ENCODE measurements around the gene COQ6.

The COQ6 gene

DNA sequence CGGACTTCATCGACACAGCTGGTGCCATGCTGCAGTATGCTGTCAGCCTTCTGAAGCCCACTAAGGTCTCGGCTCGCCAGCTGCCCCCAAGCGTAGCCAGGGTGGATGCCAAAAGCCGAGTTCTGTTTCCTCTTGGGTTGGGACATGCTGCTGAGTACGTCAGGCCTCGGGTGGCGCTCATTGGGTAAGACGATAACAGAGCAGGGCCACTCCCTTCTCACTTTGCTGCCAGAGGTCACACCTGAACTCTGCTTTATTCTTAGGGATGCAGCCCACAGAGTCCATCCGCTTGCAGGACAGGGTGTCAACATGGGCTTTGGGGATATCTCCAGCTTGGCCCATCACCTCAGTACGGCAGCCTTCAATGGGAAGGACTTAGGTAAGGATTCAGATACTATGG is 11.1 kb downstream of the COQ6 start:
- H3K4me3 ChIP-seq (ENCODE audit: low read depth, low read length), result no peak overlapping the region
- TF ChIP-seq MYC (IDR thresholded peaks at IDR 0.05; ENCODE audit: low read depth, low read length) (no peak), POLR2A (IDR thresholded peaks at IDR 0.05; ENCODE audit: extremely low read depth, insufficient read length) (no peak), CTCF (IDR thresholded peaks at IDR 0.05; ENCODE audit: low read depth, low read length) (no peak)

DNA sequence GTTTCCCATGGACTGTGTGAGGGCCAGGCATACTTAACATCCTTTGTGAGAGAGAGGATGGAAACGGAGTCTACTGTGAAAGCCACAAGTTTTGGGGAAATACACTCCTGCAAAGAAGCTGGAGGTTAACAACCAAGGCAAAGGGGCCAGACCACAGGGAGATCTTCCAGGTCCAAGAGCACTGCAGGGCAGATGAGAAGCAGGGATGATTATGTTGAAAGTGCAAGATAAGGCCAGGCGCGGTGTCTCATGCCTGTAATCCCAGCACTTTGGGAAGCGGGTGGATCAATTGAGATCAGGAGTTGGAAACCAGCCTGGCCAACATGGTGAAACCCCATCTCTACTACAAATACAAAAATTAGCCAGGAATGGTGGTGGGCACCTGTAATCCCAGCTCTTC is 15.1 kb downstream of the COQ6 start:
- no peak for DNase-seq (ENCODE audit: low read depth)
- TF ChIP-seq CTCF (IDR thresholded peaks at IDR 0.05; ENCODE audit: low read depth, low read length) (no peak), MYC (IDR thresholded peaks at IDR 0.05; ENCODE audit: low read depth, low read length) (no peak)
- TF ChIP-seq, protein P1, sequence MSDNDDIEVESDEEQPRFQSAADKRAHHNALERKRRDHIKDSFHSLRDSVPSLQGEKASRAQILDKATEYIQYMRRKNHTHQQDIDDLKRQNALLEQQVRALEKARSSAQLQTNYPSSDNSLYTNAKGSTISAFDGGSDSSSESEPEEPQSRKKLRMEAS (IDR thresholded peaks at IDR 0.05; ENCODE audit: low read depth, low read length), result no peak
- no peak overlapping the region for H3K4me3 ChIP-seq (ENCODE audit: low read depth, low read length)

More for the DNA sequence above, 11.1 kb downstream of the COQ6 start:
- no peak for DNase-seq (ENCODE audit: low read depth)

GRCh38 chr14:73968885-73969284 is 18.8 kb downstream of the COQ6 start:
- TF ChIP-seq, protein P1 (IDR thresholded peaks at IDR 0.05; ENCODE audit: low read depth, low read length), result no peak
- TF ChIP-seq POLR2A (IDR thresholded peaks at IDR 0.05; ENCODE audit: extremely low read depth, insufficient read length), result no peak
- no peak for TF ChIP-seq CTCF (IDR thresholded peaks at IDR 0.05; ENCODE audit: low read depth, low read length)
- TF ChIP-seq MYC (IDR thresholded peaks at IDR 0.05; ENCODE audit: low read depth, low read length), result no peak
- DNase-seq (ENCODE audit: low read depth), result no peak
- no peak overlapping the region for H3K4me3 ChIP-seq (ENCODE audit: low read depth, low read length)

- DNase-seq (ENCODE audit: low read depth), result no peak
- TF ChIP-seq MYC (IDR thresholded peaks at IDR 0.05; ENCODE audit: low read depth, low read length) (no peak), CTCF (IDR thresholded peaks at IDR 0.05; ENCODE audit: low read depth, low read length) (no peak), POLR2A (IDR thresholded peaks at IDR 0.05; ENCODE audit: extremely low read depth, insufficient read length) (no peak)
- TF ChIP-seq, protein P1 (IDR thresholded peaks at IDR 0.05; ENCODE audit: low read depth, low read length), result no peak
- no peak overlapping the region for H3K4me3 ChIP-seq (ENCODE audit: low read depth, low read length)
These were observed 23.4 kb downstream of the COQ6 start for GRCh38 chr14:73973497-73973896.

DNA sequence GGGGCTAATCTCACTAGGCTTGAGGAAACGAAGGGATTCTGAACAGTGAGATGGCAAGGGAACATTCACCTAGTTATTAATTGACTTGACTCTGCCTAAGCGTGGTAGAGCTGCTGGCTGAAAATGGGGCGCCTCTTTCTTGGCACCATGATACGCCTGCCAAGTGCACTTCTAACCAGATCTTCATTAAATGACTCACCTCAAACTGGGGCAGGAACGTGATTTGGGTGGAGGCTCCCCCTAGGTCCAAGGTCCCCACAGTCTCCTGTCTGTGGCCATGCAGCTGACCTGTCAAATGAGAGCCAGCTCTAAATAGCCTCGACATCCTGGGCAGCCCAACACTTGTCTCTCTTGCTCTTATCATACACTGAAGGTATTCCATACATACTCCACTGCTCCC is 26.0 kb downstream of the COQ6 start:
- DNase-seq (ENCODE audit: low read depth), result no peak
- TF ChIP-seq, protein P1 (IDR thresholded peaks at IDR 0.05; ENCODE audit: low read depth, low read length), result no peak
- TF ChIP-seq POLR2A (IDR thresholded peaks at IDR 0.05; ENCODE audit: extremely low read depth, insufficient read length), result no peak
- no peak for TF ChIP-seq MYC (IDR thresholded peaks at IDR 0.05; ENCODE audit: low read depth, low read length)
- TF ChIP-seq CTCF (IDR thresholded peaks at IDR 0.05; ENCODE audit: low read depth, low read length), result no peak
- no peak overlapping the region for H3K4me3 ChIP-seq (ENCODE audit: low read depth, low read length)

- DNase-seq (ENCODE audit: low read depth), result no peak
- no peak for TF ChIP-seq POLR2A (IDR thresholded peaks at IDR 0.05; ENCODE audit: extremely low read depth, insufficient read length)
- TF ChIP-seq, protein P1 (IDR thresholded peaks at IDR 0.05; ENCODE audit: low read depth, low read length), result no peak
- no peak for TF ChIP-seq MYC (IDR thresholded peaks at IDR 0.05; ENCODE audit: low read depth, low read length)
- no peak for TF ChIP-seq CTCF (IDR thresholded peaks at IDR 0.05; ENCODE audit: low read depth, low read length)
These were observed 27.8 kb downstream of the COQ6 start for GRCh38 chr14:73977896-73978295.

More at GRCh38 chr14:73977896-73978295, 27.8 kb downstream of the COQ6 start:
- H3K4me3 ChIP-seq (ENCODE audit: low read depth, low read length), result no peak overlapping the region

All from NB4 (cell line).